SU-DHL-6 (cell line): ENCODE results near the gene WDR74.

Experiments used
- H2AFZ ChIP-seq: fragments of 200-600 bp; sonication (generic); 2 replicates; pipeline ENCODE4 v1.6.1; 2014; ENCODE audit warnings: low read depth, mild to moderate bottlenecking, moderate library complexity, mixed read lengths, antibody characterized with exemption, low read length; ENCODE audit not compliant: severe bottlenecking
- H3F3A ChIP-seq: fragments of 200-600 bp; shearing (Covaris generic); 2 replicates; pipeline ENCODE4 v1.6.0; 2016; ENCODE audit warnings: antibody characterized with exemption, mild to moderate bottlenecking; ENCODE audit not compliant: insufficient read depth
- H3K27ac ChIP-seq: fragments of 200-600 bp; sonication (generic); 2 replicates; pipeline ENCODE4 v1.5.1; 2016; ENCODE audit warnings: low read depth, mild to moderate bottlenecking, low read length, moderate library complexity, mixed read lengths
- H3K27me3 ChIP-seq: fragments of 200-600 bp; sonication (generic), shearing (Covaris generic); 2 replicates; pipeline ENCODE4 v1.6.0; 2014; ENCODE audit warnings: mild to moderate bottlenecking, low read length
- H3K36me3 ChIP-seq: fragments of 200-600 bp; sonication (generic); 2 replicates; pipeline ENCODE4 v1.6.1; 2014; ENCODE audit warnings: mild to moderate bottlenecking, low read length, mixed read lengths
- H3K4me2 ChIP-seq: fragments of 300-600, 200-600 bp; shearing (Covaris generic), sonication (generic); 2 replicates; pipeline ENCODE4 v1.6.0; 2014; ENCODE audit warnings: low read length, low read depth, mild to moderate bottlenecking; ENCODE audit not compliant: poor library complexity, severe bottlenecking
- H3K4me3 ChIP-seq: fragments of 200-600 bp; sonication (generic); 2 replicates; pipeline ENCODE4 v1.5.1; 2014; ENCODE audit warnings: antibody characterized with exemption, low read length, mild to moderate bottlenecking, mixed read lengths; ENCODE audit not compliant: insufficient read depth, poor library complexity, severe bottlenecking
- H3K79me2 ChIP-seq: fragments of 200-600 bp; sonication (generic); 2 replicates; pipeline ENCODE4 v1.6.1; 2014; ENCODE audit warnings: mild to moderate bottlenecking, low read length, moderate library complexity; ENCODE audit not compliant: insufficient read depth
- H3K9ac ChIP-seq: fragments of 200-600 bp; sonication (generic); 2 replicates; pipeline ENCODE4 v1.7.0; 2014; ENCODE audit warnings: mild to moderate bottlenecking, low read length
- H3K9me2 ChIP-seq: fragments of 200-600 bp; sonication (generic); replicated peaks from 2 replicates; pipeline ENCODE4 v1.6.1; 2014; ENCODE audit warnings: low read length; ENCODE audit not compliant: insufficient read depth
- H3K9me3 ChIP-seq: fragments of 200-600 bp; sonication (generic); 2 replicates; pipeline ENCODE4 v1.6.1; 2014; ENCODE audit warnings: low read length, mixed read lengths; ENCODE audit not compliant: insufficient read depth
- H4K20me1 ChIP-seq: fragments of 200-600 bp; sonication (generic); 2 replicates; pipeline ENCODE4 v1.6.1; 2014; ENCODE audit warnings: low read depth, mild to moderate bottlenecking, antibody characterized with exemption, low read length, moderate library complexity, mixed read lengths
- EZH2phosphoT487 ChIP-seq: fragments of 200-600 bp; sonication (generic), shearing (Covaris generic); conservative IDR thresholded peaks from 2 replicates; pipeline ENCODE4 v1.6.1; 2018; ENCODE audit warnings: mild to moderate bottlenecking, antibody characterized with exemption, low read length, moderate library complexity, mixed read lengths
- TF ChIP-seq, protein P1 (sequence below): fragments of 200-600 bp; sonication (generic); IDR thresholded peaks from one replicate; pipeline ENCODE4 v1.5.1; 2017; ENCODE audit warnings: antibody characterized with exemption, mild to moderate bottlenecking, low read length, moderate library complexity; ENCODE audit not compliant: insufficient read depth, poor library complexity, severe bottlenecking

Gene WDR74

DNA sequence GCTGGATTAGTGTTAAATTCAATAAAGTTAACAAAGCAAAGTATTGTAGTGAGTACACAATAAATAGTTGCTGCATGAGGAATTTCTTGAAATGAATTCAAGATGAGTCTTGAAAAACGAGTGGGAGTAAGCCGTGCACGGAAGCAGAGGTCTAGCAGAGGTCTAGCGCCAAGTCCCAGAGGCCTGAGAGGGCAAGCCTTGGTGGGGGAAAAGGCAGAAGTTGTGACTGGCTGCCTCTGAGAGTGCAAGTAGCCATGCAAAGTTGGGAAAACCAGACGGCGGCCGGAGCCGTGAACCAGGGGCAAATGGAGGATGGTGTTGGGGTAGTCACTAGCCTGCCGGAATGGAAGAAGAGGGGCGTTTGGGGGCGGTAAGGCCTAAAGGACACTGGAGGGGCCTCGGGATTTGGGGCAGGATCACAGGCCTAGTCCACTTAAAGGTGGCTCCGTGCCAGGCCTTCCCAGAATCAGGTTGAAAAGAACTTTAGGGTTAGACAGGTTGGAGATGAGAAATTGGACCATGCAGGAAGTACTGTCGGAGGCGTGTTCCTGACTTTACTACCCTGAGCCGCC is 40.9 kb upstream of the WDR74 start:
- Histone ChIP-seq H4K20me1 (no peaks in the 10 kb centered on the region), H3K9me2 (no peaks in the 10 kb centered on the region), H2AFZ (no peak overlapping the region), H3K9me3 (no peaks in the 10 kb centered on the region), H3K79me2 (peaks cover 33% of the 10 kb centered on the region), H3K27me3 (no peaks in the 10 kb centered on the region), H3K27ac (peak overlapping the region; percentile 84), H3K4me3 (peak overlapping the region; percentile 82), H3K9ac (peak overlapping the region; percentile 97), H3K36me3 (peaks cover 33% of the 10 kb centered on the region), H3K4me2 (peak overlapping the region; percentile 93), H3F3A (peaks cover 22% of the 10 kb centered on the region)
- TF ChIP-seq, protein P1, sequence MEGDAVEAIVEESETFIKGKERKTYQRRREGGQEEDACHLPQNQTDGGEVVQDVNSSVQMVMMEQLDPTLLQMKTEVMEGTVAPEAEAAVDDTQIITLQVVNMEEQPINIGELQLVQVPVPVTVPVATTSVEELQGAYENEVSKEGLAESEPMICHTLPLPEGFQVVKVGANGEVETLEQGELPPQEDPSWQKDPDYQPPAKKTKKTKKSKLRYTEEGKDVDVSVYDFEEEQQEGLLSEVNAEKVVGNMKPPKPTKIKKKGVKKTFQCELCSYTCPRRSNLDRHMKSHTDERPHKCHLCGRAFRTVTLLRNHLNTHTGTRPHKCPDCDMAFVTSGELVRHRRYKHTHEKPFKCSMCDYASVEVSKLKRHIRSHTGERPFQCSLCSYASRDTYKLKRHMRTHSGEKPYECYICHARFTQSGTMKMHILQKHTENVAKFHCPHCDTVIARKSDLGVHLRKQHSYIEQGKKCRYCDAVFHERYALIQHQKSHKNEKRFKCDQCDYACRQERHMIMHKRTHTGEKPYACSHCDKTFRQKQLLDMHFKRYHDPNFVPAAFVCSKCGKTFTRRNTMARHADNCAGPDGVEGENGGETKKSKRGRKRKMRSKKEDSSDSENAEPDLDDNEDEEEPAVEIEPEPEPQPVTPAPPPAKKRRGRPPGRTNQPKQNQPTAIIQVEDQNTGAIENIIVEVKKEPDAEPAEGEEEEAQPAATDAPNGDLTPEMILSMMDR = no peak
- no peak for TF ChIP-seq EZH2phosphoT487

DNA sequence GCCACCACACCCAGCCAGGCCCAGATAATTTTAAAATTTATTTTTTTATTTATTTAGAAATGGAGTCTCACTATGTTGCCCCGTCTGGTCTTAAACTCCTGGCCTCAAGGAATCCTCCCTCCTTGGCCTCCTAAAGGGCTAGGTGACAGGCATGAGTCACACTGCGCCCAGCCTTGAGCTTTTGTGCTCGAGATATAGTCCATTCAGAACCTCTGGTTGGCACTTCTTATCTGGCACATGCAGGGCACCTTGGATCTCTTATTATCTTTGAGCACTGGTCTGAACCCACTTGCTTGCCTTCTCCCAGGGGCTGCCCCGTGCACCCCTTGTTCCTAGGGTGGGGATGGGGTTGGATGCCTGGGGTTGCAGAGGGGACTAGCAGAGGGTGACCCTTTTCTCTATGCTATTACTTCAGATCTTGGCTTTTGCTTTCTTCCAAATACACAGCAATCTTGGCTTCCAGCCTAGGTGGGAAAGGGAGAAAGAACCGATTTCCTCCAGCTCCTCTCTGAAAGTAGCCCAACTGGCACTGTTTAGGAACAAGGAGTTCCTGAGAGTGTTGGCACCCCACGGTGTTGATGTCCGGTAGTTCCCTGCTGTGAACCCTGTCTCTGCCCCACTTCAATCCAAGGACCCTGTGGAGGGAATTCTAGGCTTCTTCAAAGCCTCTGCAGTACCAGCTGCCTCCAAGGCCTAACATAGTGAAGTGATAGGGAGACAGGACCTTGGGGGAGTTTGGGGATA is 40.0 kb upstream of the WDR74 start:
- Histone ChIP-seq H3K36me3 (peaks cover 27% of the 10 kb centered on the region), H2AFZ (no peak overlapping the region), H3K9ac (peak overlapping the region; percentile 97; the same call in 1 of the 2 replicates), H3K27me3 (no peaks in the 10 kb centered on the region), H4K20me1 (0 out of 2 replicates have a peak, but pooled peaks cover 2% of the 10 kb centered on the region), H3K9me3 (no peaks in the 10 kb centered on the region), H3K4me2 (peak overlapping the region; percentile 93), H3F3A (peaks cover 25% of the 10 kb centered on the region), H3K4me3 (no peak overlapping the region), H3K9me2 (no peaks in the 10 kb centered on the region), H3K79me2 (peaks cover 41% of the 10 kb centered on the region), H3K27ac (peak overlapping the region; percentile 84)
- TF ChIP-seq EZH2phosphoT487 = no peak
- TF ChIP-seq, protein P1 = no peak

DNA sequence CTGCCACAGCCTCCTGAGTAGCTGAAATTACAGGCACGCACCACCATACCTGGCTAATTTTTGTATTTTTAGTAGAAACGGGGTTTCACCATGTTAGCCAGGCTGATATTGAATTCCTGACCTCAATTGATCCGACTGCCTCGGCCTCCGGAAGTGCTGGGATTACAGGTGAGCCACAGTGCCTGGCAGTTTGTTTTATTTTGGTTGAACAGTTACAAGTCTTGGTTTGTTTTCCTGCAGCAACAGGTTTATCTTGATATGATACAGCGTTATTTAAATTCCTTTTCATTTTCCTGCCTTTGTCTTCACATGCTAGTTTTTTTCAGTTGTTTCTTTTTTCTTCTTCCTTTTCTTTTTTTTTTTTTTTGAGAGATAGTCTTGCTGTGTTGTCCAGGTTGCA is 37.3 kb upstream of the WDR74 start:
- H3K4me2 ChIP-seq = no peak overlapping the region
- no peak overlapping the region for H2AFZ ChIP-seq
- H3K4me3 ChIP-seq = no peak overlapping the region
- H3K27ac ChIP-seq = no peak overlapping the region
- no peak overlapping the region for H3K9ac ChIP-seq
- no peaks in the 10 kb centered on the region for H3K27me3 ChIP-seq
- H4K20me1 ChIP-seq = 0 out of 2 replicates have a peak, but pooled peaks cover 4% of the 10 kb centered on the region
- H3K9me2 ChIP-seq = no peaks in the 10 kb centered on the region
- H3K36me3 ChIP-seq = peaks cover 7% of the 10 kb centered on the region
- peaks cover 22% of the 10 kb centered on the region for H3F3A ChIP-seq
- TF ChIP-seq EZH2phosphoT487 = no peak
- TF ChIP-seq, protein P1 = no peak
- no peaks in the 10 kb centered on the region for H3K9me3 ChIP-seq
- peaks cover 41% of the 10 kb centered on the region for H3K79me2 ChIP-seq
